Right renal pelvis (tissue), 4 donors: ENCODE data around the gene PNLDC1. TPM values are rescaled to one million over a fixed set of nuclear protein-coding genes. Genes with fewer than 3 reads are reported as not detected.
"Not testable (repeated sequence)": the region's sequence is repeated elsewhere in the genome, so short reads cannot be mapped to it uniquely, and the experiment has no call there.

ENCODE experiments used
- DNase-seq, 4 donors: peaks; one replicate each; pipeline ENCODE4 v3.0.0-alpha.2; 2013; ENCODE audit warnings: low read depth in 4 of 4, low spot score in 3 of 4, missing footprints in 1 of 4
- polyA plus RNA-seq, 4 donors: library from polyadenylated mRNA; unstranded; fragments of 120-200 nt; gene quantifications; one replicate each; pipeline ENCODE4 v1.2.1, GENCODE V29; 2013; ENCODE audit not compliant: insufficient read length in 4 of 4

PNLDC1 gene
- polyA plus RNA-seq, 4 donors, result 0.25 to 1.3 (median 0.35) TPM

DNA sequence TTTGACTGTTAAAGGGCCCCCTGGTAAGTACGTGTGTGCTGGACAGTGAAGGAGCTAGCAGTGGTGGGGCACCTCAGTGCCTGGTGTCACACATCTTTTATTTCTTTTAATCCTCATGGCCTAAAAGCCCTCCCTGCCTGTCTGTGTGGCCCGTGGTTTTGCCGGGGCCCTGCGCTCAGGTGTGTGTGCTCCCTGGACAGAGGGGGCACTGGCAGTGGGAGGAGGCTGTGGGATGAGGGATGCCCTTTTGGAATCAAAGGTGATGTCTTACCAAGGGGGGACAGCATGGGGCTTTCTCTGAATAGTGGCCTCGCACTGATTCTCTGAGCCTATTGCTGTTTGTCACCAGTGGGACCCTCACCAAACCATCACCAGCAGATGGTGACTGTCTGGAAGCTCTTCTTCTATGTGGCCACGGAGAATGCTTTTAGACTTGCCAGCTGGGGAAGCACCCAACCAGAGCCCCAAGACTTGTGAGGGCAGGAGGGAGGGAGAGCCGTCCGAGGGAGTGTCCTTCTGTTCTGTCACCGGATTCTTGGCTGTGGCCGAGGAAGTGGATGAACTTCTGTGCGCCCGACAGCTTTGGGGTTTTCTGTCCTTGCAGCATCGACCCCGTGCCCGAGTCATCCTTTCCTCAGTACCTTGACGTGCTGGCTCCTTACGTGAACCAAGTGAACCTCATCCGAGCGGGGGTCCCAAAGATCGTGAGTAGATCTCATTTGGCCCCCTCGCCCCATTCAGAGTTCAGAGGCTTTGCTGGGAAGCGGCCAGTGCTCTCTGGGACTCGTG, 18.1 kb downstream of the PNLDC1 start:
- no peak for DNase-seq

DNA sequence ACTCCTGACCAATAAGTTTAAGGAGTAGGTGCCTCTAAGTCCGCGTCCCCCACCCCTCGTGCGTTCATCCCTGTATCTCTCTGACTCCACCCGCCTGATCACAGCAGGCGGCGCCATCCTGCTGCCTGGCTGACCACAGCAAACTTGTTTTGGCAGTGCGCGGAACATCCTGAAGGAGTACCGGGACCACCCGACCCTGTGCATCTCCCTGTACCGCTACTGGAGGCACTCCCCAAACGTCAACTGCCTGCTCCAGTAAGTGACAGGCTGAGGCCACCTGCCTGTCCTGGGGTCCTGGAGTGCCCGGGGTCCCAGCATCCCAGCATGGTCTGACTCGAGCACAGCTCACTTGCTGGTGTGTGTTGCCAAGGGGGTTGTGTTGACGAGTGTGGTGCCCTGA, 19.0 kb downstream of the PNLDC1 start:
- DNase-seq, result no peak

GRCh38 chr6:159819932-159820640, 20.0 kb downstream of the PNLDC1 start:
- DNase-seq, result no peak

DNA sequence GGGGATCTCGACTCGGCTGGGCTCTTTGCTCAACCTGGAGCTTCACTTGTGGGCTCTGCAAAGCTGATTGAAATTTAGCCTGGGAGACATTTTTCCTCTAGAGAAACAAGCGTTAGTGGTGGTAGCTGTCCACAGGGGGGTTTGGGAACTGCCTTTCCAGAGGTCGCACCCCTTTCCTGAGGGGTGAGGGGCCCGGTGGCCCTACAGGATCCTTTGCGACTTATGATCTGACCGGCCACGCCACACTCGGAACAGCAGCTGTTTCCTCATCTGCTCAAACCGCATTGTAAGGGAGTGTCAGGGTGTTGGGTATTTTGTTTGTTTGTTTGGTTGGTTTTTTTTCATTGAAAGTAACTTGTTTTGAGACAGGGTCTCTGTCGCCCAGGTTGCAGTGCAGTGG, 21.0 kb downstream of the PNLDC1 start:
- no peak for DNase-seq

- DNase-seq, result no peak
These were observed 21.6 kb downstream of the PNLDC1 start for GRCh38 chr6:159821726-159822125.

- DNase-seq, result no peak
These were observed 23.9 kb downstream of the PNLDC1 start for GRCh38 chr6:159823953-159824352.

DNA sequence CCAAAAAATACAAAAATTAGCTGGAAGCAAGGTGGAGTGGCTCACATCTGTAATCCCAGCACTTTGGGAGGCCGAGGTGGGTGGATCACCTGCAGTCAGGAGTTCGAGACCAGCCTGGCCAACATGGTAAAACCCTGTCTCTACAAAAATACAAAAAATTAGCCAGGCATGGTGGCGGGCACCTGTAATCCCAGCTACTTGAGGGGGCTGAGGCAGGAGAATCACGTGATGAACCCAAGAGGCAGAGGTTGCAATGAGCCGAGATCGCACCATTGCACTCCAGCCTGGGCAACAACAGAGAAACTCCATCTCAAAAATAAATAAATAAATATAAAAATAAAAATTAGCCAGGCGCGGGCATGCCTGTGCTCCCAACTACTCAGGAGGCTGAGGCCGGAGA, 24.6 kb downstream of the PNLDC1 start:
- not testable (repeated sequence) for DNase-seq

DNA sequence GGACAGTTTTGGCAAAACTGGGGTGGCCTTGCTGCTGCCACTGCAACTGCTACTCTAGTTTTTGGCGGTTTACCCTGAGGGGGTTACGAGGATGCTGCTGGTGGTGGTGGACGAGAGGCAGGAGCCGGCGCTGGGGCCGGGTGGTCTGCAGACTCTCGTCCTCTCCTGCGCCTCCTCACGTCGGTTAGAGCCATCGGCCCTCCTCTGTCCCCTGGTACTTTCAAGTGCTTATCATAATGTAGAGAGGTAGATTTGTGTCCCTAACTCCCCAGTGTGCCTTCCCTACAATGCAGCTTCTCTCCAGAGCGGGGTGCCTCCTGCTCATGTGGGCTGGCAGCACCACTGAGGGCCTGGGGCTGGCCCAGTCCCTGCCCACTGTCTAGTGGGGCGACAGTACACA, 25.9 kb downstream of the PNLDC1 start:
- DNase-seq, result no peak

GRCh38 chr6:159826968-159827647, 27.0 kb downstream of the PNLDC1 start:
- DNase-seq, result no peak

DNA sequence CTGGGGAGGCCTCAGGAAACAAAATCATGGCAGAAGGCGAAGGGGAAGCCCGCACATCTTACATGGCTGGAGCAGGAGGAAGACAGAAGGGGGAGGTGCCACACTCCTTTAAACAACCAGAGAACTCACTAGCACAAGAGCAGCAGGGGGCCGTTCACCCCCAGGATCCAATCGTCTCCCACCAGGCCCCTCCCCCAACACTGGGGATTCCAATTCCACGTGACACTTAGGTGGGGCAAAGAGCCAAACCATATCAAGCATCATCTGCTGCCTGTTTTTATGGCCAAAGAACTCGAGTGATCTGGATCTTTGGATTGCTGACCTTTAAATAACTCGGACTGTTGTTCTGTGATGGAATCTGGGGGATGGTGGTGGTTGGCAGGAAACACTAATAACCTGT, 28.0 kb downstream of the PNLDC1 start:
- DNase-seq, result no peak

DNA sequence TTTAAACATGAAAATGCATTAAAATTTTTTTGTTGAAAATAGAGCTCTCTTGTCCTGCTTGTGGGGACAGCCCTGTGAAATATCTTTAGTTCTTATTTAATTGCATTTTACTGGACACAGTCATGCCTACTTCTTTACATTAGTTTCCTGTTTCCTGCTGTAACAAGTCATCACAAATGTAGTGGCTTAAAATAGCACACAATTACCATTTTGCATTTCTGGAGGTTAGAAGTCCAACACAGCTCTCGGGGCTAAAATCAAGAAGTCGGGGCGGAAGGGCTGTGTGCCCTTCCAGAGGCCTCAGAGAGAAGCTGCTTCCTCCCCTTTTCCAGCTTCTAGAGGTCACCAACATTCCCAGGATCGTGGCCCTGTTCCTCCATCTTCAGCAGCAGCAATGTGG, 29.4 kb downstream of the PNLDC1 start:
- no peak for DNase-seq

DNA sequence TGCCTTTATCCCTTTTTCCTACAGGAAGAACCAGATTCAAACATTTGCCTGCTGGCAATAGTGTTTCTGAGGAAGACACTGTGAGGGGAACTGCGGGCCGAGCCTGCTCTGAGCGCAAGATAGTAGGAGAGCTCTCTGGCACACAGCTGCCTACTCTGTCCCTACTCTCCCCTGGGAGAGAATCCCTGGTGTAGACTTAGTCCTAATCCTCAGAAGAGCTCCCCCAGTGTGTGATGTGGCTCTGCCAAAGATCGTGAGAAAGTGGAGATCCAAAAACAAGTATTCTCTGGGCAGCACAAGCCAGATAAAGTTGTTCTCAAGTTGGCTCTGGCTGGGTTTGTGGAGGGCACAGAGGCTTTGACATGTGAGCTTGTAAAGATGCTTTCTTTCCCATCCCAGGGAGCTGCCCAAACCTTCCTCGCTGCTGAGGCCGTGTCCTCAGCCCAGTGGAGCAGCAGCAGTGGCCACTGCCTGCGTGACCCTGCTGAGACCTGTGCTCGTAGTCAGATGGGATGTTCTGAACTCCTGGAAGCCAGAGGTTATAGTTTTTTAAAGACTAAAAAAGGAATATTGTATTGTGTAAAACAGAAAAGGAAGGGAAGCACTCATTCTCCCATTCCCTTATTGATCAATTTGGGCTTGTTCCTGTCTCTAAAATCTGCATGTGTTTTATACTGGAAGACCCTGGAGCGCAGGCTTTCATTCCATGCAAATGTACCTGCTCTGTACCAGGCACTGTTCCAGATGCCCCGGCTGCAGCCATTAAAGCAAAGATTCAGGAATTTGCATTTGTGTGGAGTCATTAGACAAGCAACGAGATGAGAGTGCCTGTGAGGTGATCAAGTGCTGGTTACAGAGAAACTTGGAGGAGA, 30.7 kb downstream of the PNLDC1 start:
- no peak for DNase-seq

- no peak for DNase-seq
These were observed 31.2 kb downstream of the PNLDC1 start for GRCh38 chr6:159831373-159831679.

GRCh38 chr6:159832946-159833345, 32.9 kb downstream of the PNLDC1 start:
- no peak for DNase-seq

GRCh38 chr6:159833556-159833955, 33.5 kb downstream of the PNLDC1 start:
- DNase-seq, result no peak

- no peak for DNase-seq
These were observed 34.0 kb downstream of the PNLDC1 start for GRCh38 chr6:159833997-159834603.

GRCh38 chr6:159836718-159837490, 36.8 kb downstream of the PNLDC1 start:
- DNase-seq, result no peak

- DNase-seq, result no peak
These were observed 37.4 kb downstream of the PNLDC1 start for GRCh38 chr6:159837511-159837910.

GRCh38 chr6:159838020-159838744, 38.1 kb downstream of the PNLDC1 start:
- DNase-seq, result no peak
